Stimulated activated CD4-positive, alpha-beta T cell treated with anti-CD3 and anti-CD28 coated beads, Interleukin-1b, Interleukin-23, amount 100 ng/mL, for 4 hours (primary cell): ENCODE data around the gene CAAP1.
"Not testable (repeated sequence)": the region's sequence is repeated elsewhere in the genome, so short reads cannot be mapped to it uniquely, and the experiment has no call there.

Experiments used
- DNase-seq, 2 donors: peaks; one replicate each; pipeline ENCODE4 v3.0.0-alpha.2; 2020; ENCODE audit warnings: low read depth in 2 of 2

Gene CAAP1

DNA sequence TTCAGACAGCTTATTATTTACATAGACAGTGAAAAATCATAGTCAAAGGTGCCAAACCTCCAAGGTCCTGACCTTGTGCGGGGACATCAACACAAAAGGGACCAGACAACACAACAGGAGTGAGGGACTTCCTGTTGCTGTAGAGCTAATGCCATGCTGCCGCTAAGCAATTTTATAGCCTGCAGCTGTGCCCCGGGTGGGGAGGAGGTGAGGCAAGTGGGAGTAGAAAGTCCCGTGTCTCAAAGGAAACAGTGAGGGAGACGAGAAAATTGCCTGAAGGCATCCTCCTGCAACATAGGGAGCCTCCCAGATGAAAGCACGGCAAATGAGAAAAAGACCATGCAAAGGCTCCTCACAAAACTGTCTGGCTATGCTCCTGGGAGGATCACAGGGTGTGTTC lies 58.8 kb downstream of the CAAP1 start:
- no peak for DNase-seq

DNA sequence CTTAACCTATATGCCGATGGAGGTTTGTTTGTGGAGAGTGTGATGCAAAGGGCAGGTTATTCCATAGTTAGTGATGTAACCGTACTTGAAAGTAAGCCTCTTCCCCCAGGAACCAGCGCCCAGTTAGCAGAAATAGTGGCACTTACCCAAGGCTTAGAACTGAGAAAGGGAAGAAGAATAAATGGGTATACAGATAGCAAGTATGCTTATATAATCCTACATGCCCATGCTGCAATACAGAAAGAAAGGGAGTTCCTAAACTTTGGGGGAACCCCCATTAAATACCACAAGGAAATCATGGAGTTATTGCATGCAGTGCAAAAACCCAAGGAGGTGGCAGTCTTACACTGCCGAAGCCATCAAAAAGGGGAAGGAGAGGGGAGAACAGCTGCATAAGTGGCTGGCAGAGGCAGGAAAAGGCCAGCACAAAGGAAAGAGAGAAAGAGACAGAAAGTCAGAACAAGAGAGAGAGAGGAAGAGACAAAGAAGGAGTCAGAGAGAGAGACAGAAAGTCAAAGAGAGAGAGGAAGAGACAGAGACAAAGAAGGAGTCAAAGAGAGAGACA lies 64.1 kb downstream of the CAAP1 start:
- not testable (repeated sequence) for DNase-seq

DNA sequence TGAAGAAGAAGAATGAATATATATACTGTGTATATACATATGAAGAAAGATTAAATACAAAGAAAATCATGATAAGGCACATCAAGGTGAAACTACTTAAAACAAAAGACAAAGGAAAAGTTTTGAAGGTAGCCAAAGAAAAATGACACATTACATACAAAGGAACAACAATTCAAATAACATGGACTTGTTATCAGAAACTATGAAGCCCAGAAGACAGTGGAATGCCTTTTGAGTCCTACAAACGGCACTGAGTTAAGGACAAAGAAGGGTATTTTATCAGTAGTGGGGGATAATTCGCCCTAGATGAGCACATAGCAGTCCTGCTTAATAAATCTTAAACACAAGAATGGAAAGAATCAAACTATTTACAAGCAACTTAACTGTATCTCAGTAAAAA lies 77.8 kb downstream of the CAAP1 start:
- DNase-seq: no peak

DNA sequence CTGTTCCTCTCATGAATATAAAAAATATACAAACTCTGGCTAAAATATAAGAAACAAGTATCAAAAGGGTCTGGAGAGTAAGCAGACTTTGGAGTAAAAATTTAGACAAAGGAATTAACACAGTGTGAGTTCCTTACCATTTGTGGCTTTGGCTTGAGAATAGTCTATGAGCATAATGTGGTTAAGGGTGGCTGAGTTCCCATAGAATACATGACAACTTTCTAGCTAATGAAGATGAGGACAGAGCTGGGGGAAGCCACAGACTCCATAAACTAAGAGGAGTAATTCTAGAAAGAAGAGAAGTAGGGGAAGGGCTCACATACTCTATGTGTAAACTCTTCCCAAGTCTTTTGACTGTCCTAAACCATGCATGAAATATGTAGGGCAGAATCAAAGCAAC lies 79.4 kb downstream of the CAAP1 start:
- no peak for DNase-seq

DNA sequence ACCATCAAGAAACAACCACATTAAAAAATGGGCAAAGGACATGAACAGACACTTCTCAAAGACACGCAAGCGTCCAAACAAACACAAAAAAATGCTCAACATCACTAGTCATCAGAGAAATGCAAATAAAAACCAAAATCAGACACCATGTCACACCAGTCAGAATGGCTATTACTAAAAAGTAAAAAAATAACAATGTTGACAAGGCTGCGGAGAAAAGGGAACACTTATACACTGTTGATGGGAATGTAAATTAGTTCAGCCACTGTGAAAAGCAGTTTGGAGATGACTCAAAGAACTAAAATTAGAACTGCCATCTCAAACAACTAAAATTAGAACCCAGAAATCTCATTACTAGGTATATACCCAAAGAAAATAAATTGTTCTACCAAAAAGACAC lies 80.4 kb downstream of the CAAP1 start:
- DNase-seq: no peak

DNA sequence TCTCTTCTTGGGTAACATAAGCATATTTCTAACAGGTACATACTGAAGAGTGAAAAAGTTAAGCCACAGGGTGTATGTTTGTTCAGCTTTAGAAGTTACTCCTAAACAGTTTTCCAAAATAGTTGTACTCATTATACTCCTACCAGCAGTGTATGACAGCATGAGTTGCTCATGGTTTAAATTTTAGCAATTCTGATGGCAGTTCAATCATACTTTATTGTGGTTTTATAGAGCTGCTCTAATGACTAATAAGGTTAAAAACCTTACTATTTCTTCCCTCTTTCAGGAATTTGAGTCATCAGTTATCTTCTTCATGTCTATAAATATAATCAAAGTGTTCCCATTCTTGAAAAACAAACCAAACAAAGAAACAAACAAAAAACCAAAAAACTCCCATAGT lies 81.5 kb downstream of the CAAP1 start:
- DNase-seq: no peak

DNA sequence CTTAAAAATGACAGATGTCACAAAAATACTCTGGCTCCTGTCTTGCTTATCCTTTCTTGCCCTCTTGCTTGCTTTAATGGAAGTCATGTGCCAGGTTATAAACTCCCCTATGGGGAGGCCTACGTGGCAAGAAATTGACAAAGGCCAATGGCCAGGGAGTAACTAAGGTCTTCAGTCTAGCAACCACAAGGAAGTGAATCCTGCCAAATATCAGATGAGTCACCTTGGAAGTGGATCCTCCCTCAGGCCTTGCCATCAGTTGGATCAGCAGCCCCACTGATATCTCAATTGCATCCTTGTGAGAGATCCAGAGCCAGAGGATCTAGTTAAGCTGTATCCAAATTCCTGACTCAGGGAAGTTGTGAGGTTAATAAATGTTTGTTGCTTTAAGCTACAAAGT lies 82.8 kb downstream of the CAAP1 start:
- no peak for DNase-seq

DNA sequence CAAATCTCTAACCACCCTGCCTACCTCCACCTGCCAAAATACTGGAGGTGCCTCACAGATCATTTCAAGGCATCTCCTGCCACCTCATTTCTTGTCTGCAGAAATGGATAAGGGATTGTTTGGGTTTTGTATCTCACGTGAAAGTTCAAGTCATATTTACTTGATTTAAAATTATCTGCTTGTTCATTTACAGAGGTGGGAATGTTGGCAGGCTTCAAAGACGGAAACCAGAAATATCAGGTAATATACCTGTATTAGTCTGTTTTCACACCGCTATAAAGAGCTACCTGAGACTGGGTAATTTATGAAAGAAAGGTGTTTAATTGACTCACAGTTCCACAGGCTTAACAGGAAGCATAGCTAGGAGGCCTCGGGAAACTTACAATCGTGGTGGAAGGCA lies 85.4 kb downstream of the CAAP1 start:
- DNase-seq: no peak

DNA sequence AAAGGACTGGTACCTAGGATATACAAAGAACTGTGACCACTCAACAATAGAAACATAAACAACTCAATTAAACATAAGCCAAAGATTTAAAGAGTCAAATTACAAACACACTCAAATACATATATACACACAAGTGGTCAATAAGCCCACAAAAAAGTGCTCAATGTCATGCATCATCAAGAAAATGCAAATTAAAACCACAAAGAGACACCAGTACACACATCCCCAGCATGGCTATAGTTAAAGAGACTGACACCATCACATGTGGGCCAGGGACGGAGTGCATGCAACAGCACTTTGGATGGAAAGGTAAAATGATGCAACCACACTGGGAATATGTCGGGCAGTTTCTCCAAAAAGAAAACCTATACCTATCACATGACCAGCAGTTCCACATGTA lies 89.7 kb downstream of the CAAP1 start:
- DNase-seq: no peak

DNA sequence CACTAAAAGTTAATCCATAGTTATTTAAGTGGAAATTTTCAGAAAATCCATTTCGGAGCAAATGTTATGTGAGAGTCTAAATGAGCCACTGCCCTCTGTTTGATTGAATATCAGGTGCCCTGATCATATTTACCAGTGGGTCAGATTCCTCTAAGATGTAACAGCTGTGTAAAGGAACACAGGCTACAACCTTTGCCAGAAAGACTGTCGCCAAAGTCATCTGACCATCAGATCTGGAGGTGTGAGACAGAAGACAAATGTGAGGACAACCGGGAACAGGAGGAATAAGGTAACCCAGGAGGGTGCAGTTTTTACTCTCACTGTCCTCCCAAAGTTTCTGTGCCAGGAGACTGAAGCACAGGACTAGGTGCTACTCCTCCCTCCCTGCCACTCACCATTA lies 90.8 kb downstream of the CAAP1 start:
- no peak for DNase-seq

DNA sequence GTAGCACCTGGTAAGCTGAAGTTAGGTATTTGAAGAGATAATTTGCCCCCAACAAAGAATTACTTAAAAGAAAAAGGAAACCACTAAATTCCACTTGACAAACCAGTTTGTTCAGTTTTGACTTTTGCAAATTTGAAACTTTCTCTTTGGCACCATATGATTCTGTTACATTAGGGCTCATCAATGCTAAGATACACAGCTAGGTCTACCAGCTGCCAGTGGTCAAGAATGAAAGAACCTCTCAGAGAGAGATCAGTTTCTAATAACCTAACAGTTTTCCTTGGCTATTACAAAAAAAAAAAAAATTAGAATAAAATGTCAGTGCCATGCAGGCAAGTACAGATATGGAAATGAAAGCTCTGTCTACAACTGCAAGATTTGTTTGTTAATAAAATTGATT lies 92.3 kb downstream of the CAAP1 start:
- DNase-seq: no peak

DNA sequence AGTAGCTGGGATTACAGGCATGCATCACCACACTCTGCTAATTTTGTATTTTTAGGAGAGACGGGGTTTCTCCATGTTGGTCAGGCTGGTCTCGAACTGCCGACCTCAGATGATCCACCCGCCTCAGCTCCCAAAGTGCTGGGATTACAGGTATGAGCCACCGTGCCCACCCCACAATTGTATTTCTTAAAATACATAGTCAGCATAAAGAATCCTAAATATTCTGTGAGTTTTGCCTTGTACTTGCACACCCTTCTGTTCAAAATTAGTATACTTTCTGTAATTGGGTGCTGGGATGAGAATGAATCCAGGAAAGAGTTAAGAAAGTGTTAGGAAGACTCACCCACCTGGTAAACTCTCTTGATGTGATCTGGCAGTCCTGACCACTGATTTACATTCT lies 101.3 kb downstream of the CAAP1 start:
- DNase-seq: no peak
